Stomach (tissue), 4 donors: ENCODE data around the gene SLC6A3.

ENCODE experiments used
- CTCF ChIP-seq, 7 experiments: fragments of 450-650 bp in 4 of 7; fragments of 200-600 bp in 3 of 7; sonication (generic) in 3 of 7; IDR thresholded peaks; one replicate each; pipeline ENCODE4 v1.5.1; 2016 to 2019; ENCODE audit warnings: antibody characterized with exemption in 7 of 7, control low read depth in 2 of 7, mild to moderate bottlenecking in 1 of 7
- EP300 ChIP-seq: sonication (generic); formaldehyde crosslinking; IDR thresholded peaks from one replicate; pipeline ENCODE4 v1.6.1; 2017; ENCODE audit warnings: antibody characterized with exemption

- no peak for TF ChIP-seq EP300
- TF ChIP-seq CTCF (IDR thresholded peaks at IDR 0.05), result no peak
Observed at GRCh38 chr5:1479066-1479465, 33.8 kb upstream of the SLC6A3 start.
